Measurements from ENCODE around the gene SEC31B.

SEC31B gene

GRCh38 chr10:100528921-100529474 is 9.3 kb upstream of the SEC31B start:
- DNase-seq: no peak

- no peak for DNase-seq
Measured at GRCh38 chr10:100528123-100528886, 8.6 kb upstream of the SEC31B start.

GRCh38 chr10:100524638-100525037 is 5.0 kb upstream of the SEC31B start:
- DNase-seq: no peak

- no peak for DNase-seq
Measured at GRCh38 chr10:100524206-100524605, 4.5 kb upstream of the SEC31B start.

- no peak for DNase-seq
Measured at GRCh38 chr10:100522945-100523344, 3.3 kb upstream of the SEC31B start.

GRCh38 chr10:100522107-100522801 is 2.6 kb upstream of the SEC31B start:
- no peak for DNase-seq

GRCh38 chr10:100520811-100521210 is 1.1 kb upstream of the SEC31B start:
- no peak for DNase-seq

- DNase-seq: no peak
Measured at GRCh38 chr10:100518761-100519241, 860 bp downstream of the SEC31B start.

GRCh38 chr10:100516847-100517246 is 2.8 kb downstream of the SEC31B start:
- DNase-seq: no peak

GRCh38 chr10:100515612-100516011 is 4.0 kb downstream of the SEC31B start:
- DNase-seq: no peak

- no peak for DNase-seq
Measured at GRCh38 chr10:100510533-100511308, 8.9 kb downstream of the SEC31B start.

- no peak for DNase-seq
Measured at GRCh38 chr10:100509241-100509840, 10.3 kb downstream of the SEC31B start.

- DNase-seq: peak; percentile 11
Measured at GRCh38 chr10:100508691-100509150, 10.9 kb downstream of the SEC31B start.

- no peak for DNase-seq
Measured at GRCh38 chr10:100508266-100508665, 11.4 kb downstream of the SEC31B start.

- DNase-seq: no peak
Measured at GRCh38 chr10:100507357-100507732, 12.3 kb downstream of the SEC31B start.

- no peak for DNase-seq
Measured at GRCh38 chr10:100506596-100507356, 12.9 kb downstream of the SEC31B start.

GRCh38 chr10:100505164-100505563 is 14.5 kb downstream of the SEC31B start:
- no peak for DNase-seq

- DNase-seq: no peak
Measured at GRCh38 chr10:100504096-100504495, 15.6 kb downstream of the SEC31B start.

- DNase-seq: no peak
Measured at GRCh38 chr10:100502926-100503494, 16.7 kb downstream of the SEC31B start.

- no peak for DNase-seq
Measured at GRCh38 chr10:100501423-100501822, 18.2 kb downstream of the SEC31B start.

- no peak for DNase-seq
Measured at GRCh38 chr10:100498059-100498458, 21.6 kb downstream of the SEC31B start.

GRCh38 chr10:100496567-100496966 is 23.1 kb downstream of the SEC31B start:
- DNase-seq: no peak
